Sigmoid colon (tissue), 7 donors: ENCODE data around the gene PCYOX1L. TPM values are rescaled to one million over a fixed set of nuclear protein-coding genes. Genes with fewer than 3 reads are reported as not detected.

Source experiments
- DNase-seq: peaks from one replicate; pipeline ENCODE4 v3.0.0-alpha.2; 2019
- H3K27ac ChIP-seq, 4 donors: fragments of 200-600 bp; sonication (generic); one replicate each; pipeline ENCODE4 v1.5.1; 2016 to 2019; ENCODE audit warnings: mild to moderate bottlenecking in 1 of 4
- H3K27me3 ChIP-seq, 3 donors: fragments of 200-600 bp; sonication (generic); one replicate each; pipeline ENCODE4 v1.5.1; 2019; ENCODE audit warnings: mild to moderate bottlenecking in 1 of 3
- H3K36me3 ChIP-seq, 4 donors: fragments of 200-600 bp; sonication (generic); one replicate each; pipeline ENCODE4 v1.5.1; 2016 to 2019
- H3K4me1 ChIP-seq, 4 donors: fragments of 200-600 bp; sonication (generic); one replicate each; pipeline ENCODE4 v1.5.1; 2017 to 2019
- H3K4me3 ChIP-seq, 4 donors: fragments of 200-600 bp; sonication (generic); one replicate each; pipeline ENCODE4 v1.5.1; 2017 to 2019; ENCODE audit warnings: mild to moderate bottlenecking in 2 of 4, moderate library complexity in 1 of 4
- H3K9me3 ChIP-seq, 4 donors: fragments of 200-600 bp in 3 of 4; sonication (generic) in 3 of 4; one replicate each; pipeline versions ENCODE4 v1.5.1 to v1.6.1; 2013 to 2019
- EP300 ChIP-seq, 4 donors: sonication (generic); formaldehyde crosslinking; IDR thresholded peaks; one replicate each; pipeline ENCODE4 v1.6.1; 2017; ENCODE audit warnings: antibody characterized with exemption in 4 of 4
- POLR2A ChIP-seq, 2 donors: fragments of 450-650 bp; IDR thresholded peaks; one replicate each; pipeline ENCODE4 v1.6.1; 2016; ENCODE audit warnings: antibody characterized with exemption in 2 of 2, mild to moderate bottlenecking in 2 of 2, moderate library complexity in 2 of 2
- POLR2AphosphoS5 ChIP-seq, 4 donors: sonication (generic); formaldehyde crosslinking; IDR thresholded peaks; one replicate each; pipeline ENCODE4 v1.6.1; 2017; ENCODE audit warnings: antibody characterized with exemption in 4 of 4
- WGBS, 2 donors: extraction: QIAGEN DNeasy Blood & Tissue Kit; methylation state at CpG; one replicate each; pipeline ENCODE4 v1.1.7; 2013; 5-methylcytosine and 5-hydroxymethylcytosine counted together
- intact Hi-C: fragments of 100-400 bp; cut with DNase I; formaldehyde crosslinking; loops from one replicate; pipeline ENCODE4 v1.15.1; 2023
- polyA plus RNA-seq, 3 donors: library from polyadenylated mRNA; stranded (reverse); fragments of 200-250 nt; gene quantifications; one replicate each; pipeline ENCODE4 v1.2.3, GENCODE V29; 2013
- total RNA-seq, 4 donors: library from RNA; depleted of rRNA; stranded (reverse); fragments of >200 nt; gene quantifications; one replicate each; pipeline ENCODE4 v1.1.0, GENCODE V29; 2016
- TF ChIP-seq, protein P1 (sequence below), 4 experiments: fragments of 450-650 bp in 3 of 4; fragments of 200-600 bp in 1 of 4; IDR thresholded peaks; one replicate each; pipeline ENCODE4 v1.5.1; 2016 to 2019; ENCODE audit warnings: antibody characterized with exemption in 4 of 4, mild to moderate bottlenecking in 3 of 4, moderate library complexity in 2 of 4
- donor health status: healthy with polysubstance abuse.
- donor health status: Bipolar disorder and iron deficiency.
- donor health status: healthy.

The PCYOX1L gene
- total and polyA plus RNA-seq, 7 donors, result 0.69 to 7.4 (median 3.3) TPM

- DNase-seq, result no peak
- Histone ChIP-seq H3K4me3 (no peak overlapping the region), H3K36me3 (no peaks in the 10 kb centered on the region), H3K9me3 (no peaks in the 10 kb centered on the region), H3K4me1 (peaks cover 0 to 53% (median 47%) of the 10 kb centered on the region in 4 donors), H3K27me3 (no peaks in the 10 kb centered on the region), H3K27ac (no peak overlapping the region)
- intact Hi-C loops, result no loop called here
- 96 to 97% methylated on average over 12 of the region's 12 CpGs for WGBS, 2 donors
- TF ChIP-seq POLR2A (IDR thresholded peaks at IDR 0.05) (no peak), EP300 (IDR thresholded peaks at IDR 0.05) (no peak), POLR2AphosphoS5 (IDR thresholded peaks at IDR 0.05) (no peak)
- TF ChIP-seq, protein P1, sequence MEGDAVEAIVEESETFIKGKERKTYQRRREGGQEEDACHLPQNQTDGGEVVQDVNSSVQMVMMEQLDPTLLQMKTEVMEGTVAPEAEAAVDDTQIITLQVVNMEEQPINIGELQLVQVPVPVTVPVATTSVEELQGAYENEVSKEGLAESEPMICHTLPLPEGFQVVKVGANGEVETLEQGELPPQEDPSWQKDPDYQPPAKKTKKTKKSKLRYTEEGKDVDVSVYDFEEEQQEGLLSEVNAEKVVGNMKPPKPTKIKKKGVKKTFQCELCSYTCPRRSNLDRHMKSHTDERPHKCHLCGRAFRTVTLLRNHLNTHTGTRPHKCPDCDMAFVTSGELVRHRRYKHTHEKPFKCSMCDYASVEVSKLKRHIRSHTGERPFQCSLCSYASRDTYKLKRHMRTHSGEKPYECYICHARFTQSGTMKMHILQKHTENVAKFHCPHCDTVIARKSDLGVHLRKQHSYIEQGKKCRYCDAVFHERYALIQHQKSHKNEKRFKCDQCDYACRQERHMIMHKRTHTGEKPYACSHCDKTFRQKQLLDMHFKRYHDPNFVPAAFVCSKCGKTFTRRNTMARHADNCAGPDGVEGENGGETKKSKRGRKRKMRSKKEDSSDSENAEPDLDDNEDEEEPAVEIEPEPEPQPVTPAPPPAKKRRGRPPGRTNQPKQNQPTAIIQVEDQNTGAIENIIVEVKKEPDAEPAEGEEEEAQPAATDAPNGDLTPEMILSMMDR (IDR thresholded peaks at IDR 0.05), result no peak
Observed at GRCh38 chr5:149376104-149376503, 18.3 kb downstream of the PCYOX1L start.

DNA sequence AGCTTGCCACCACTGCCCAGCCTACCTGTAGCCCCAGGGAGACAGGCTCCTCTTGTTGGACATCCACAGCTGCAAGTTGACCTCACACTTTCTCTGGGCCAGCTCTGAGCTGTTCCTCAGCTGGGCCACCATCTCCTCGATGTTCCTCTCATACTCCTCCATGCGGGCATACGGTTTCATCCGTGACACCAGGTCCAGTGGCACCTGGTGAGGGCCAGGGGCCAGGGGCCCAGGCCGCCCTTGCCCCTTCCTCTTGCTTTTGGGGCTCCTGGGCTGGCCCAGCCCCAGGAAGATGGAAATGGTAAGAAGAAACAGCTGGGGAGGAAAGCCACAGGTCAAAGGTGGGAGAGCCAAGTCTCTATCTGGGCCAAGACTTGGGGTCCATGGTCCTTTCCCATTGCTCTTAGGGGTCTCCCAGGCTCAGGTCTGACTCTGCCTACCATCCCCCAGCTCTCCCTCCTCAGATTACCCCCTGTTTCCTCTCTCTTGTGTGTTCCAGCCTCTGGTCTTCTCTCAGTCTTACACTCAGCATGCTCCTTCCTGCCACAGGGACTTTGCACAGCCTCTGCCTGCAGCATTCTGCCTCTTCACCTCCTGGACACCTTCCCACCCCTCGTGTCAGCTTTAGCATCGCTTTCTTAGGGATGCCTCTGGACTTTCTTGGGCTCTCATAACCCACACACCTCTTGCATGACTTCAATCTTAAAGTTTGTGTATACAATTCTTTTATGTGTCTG lies 19.0 kb downstream of the PCYOX1L start:
- Histone ChIP-seq H3K27me3 (no peaks in the 10 kb centered on the region), H3K9me3 (no peaks in the 10 kb centered on the region), H3K4me1 (peaks cover 0 to 52% (median 46%) of the 10 kb centered on the region in 4 donors), H3K4me3 (no peak overlapping the region), H3K36me3 (no peaks in the 10 kb centered on the region), H3K27ac (peak overlapping the region in 1 of 4 donors; percentile 99)
- no peak for TF ChIP-seq POLR2AphosphoS5 (IDR thresholded peaks at IDR 0.05)
- WGBS, 2 donors, result 93 to 94% methylated on average over 7 of the region's 7 CpGs
- no peak for DNase-seq
- intact Hi-C loops, result no loop called here

GRCh38 chr5:149378241-149378820 lies 20.5 kb downstream of the PCYOX1L start:
- intact Hi-C loops, result no loop called here
- TF ChIP-seq EP300 (IDR thresholded peaks at IDR 0.05) (no peak), POLR2A (IDR thresholded peaks at IDR 0.05) (no peak), POLR2AphosphoS5 (IDR thresholded peaks at IDR 0.05) (no peak)
- TF ChIP-seq, protein P1 (IDR thresholded peaks at IDR 0.05), result no peak
- peaks cover 0 to 53% (median 51%) of the 10 kb centered on the region in 4 donors for H3K4me1 ChIP-seq
- H3K27ac ChIP-seq, result peak overlapping the region; percentile 93 to 99 (median 98)
- no peaks in the 10 kb centered on the region for H3K36me3 ChIP-seq
- H3K9me3 ChIP-seq, result no peaks in the 10 kb centered on the region
- H3K4me3 ChIP-seq, result peak overlapping the region in 1 of 4 donors; percentile 5
- no peak for DNase-seq
- 68 to 74% methylated on average over 5 of the region's 5 CpGs for WGBS, 2 donors
- no peaks in the 10 kb centered on the region for H3K27me3 ChIP-seq

DNA sequence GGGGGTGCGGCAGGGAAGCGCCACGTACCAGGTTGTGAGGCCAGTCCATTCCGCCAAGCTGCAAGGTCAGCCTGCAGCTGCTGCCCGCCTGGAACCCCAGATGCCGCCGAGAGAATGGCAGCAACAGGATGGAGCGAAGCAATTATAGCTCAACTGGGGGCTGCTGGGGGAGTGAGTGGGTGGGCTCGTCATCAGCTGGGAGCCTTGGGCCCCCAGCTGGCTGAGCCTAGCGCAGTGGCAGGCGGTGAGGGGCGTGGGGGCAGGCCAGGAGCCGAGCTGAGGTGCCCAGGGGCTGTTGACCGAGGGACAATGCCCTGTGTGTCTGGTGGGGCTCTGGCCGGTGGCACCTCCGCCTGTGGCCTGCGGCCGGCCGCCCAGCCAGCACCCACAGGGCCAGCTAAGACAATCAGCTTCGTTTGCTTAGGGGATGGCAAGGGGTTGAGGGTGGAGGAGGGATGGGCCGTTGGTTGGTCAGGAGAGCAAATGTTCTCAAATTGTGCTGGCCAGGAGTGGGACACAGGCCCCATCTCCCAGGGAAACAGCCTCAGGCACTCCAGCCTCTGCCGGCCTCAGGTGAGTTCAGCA lies 21.4 kb downstream of the PCYOX1L start, which contains the start of gene IL17B:
IL17B (minus strand) TSS at position 116 of the 585 bp plus-strand sequence; CDS start at position 49, 67 bp downstream.
- Histone ChIP-seq H3K36me3 (no peaks in the 10 kb centered on the region), H3K4me3 (peak within 1 kb of the TSS in 1 of 4 donors; percentile 5), H3K27ac (peak within 1 kb of the TSS; percentile 93 to 99 (median 98)), H3K27me3 (no peaks in the 10 kb centered on the region), H3K9me3 (no peaks in the 10 kb centered on the region), H3K4me1 (peaks cover 0 to 63% (median 59%) of the 10 kb centered on the region in 4 donors)
- intact Hi-C loops, result no loop called here
- 74 to 81% methylated on average over 22 of the region's 22 CpGs for WGBS, 2 donors
- TF ChIP-seq EP300 (IDR thresholded peaks at IDR 0.05) (no peak), POLR2AphosphoS5 (IDR thresholded peaks at IDR 0.05) (no peak), POLR2A (IDR thresholded peaks at IDR 0.05) (no peak)
- TF ChIP-seq, protein P1 (IDR thresholded peaks at IDR 0.05), result no peak
- no peak for DNase-seq

- 82 to 88% methylated on average over 5 of the region's 5 CpGs for WGBS, 2 donors
- H3K27ac ChIP-seq, result peak overlapping the region; percentile 93 to 99 (median 98)
- peaks cover 0 to 69% (median 66%) of the 10 kb centered on the region in 4 donors for H3K4me1 ChIP-seq
- intact Hi-C loops, result no loop called here
- peak; percentile 63 for DNase-seq
- no peaks in the 10 kb centered on the region for H3K9me3 ChIP-seq
- H3K36me3 ChIP-seq, result no peaks in the 10 kb centered on the region
- H3K4me3 ChIP-seq, result no peak overlapping the region
- TF ChIP-seq, protein P1 (IDR thresholded peaks at IDR 0.05), result no peak
- no peak for TF ChIP-seq POLR2A (IDR thresholded peaks at IDR 0.05)
- TF ChIP-seq EP300 (IDR thresholded peaks at IDR 0.05), result no peak
- H3K27me3 ChIP-seq, result no peaks in the 10 kb centered on the region
Observed at GRCh38 chr5:149379818-149380374, 22.1 kb downstream of the PCYOX1L start.
